PC-9 (cell line): Measurements from ENCODE around the gene CTNND1. TPM values are rescaled to one million over a fixed set of nuclear protein-coding genes. Genes with fewer than 3 reads are reported as not detected.

ENCODE experiments used
- BruUV-seq: library from RNA; stranded (reverse); fragments of 400-500 nt; replicated peaks from 2 replicates; lab custom pipeline; 2021; lab: Mats Ljungman, UMichigan
- CTCF ChIA-PET: fragments of 300-600 bp; sonication (Branson Sonifier 250); formaldehyde crosslinking; loops from one replicate; lab custom pipeline; 2022; ENCODE audit warnings: antibody characterized with exemption; lab: Charles Lee
- POLR2A ChIA-PET: fragments of 300-600 bp; sonication (Branson Sonifier 250); formaldehyde crosslinking; loops from one replicate; lab custom pipeline; 2022; ENCODE audit warnings: antibody characterized with exemption; ENCODE audit not compliant: unreplicated experiment; lab: Charles Lee
- DNase-seq, 2 experiments: peaks; one replicate each; pipeline versions ENCODE4 v3.0.0 to v3.0.0-alpha.2; 2015 to 2022; ENCODE audit warnings: mixed read lengths in 1 of 2
- H2AFZ ChIP-seq: fragments of 200-600 bp; sonication (generic); 2 replicates; pipeline ENCODE4 v1.8.1; 2017; ENCODE audit warnings: antibody characterized with exemption
- H3F3A ChIP-seq: fragments of 200-600 bp; sonication (generic); 2 replicates; pipeline ENCODE4 v1.8.1; 2017; ENCODE audit warnings: antibody characterized with exemption, mild to moderate bottlenecking, low read depth; ENCODE audit not compliant: insufficient read depth
- H3K27ac ChIP-seq: fragments of 200-600 bp; sonication (generic); 2 replicates; pipeline ENCODE4 v1.6.1; 2016; ENCODE audit warnings: mixed run types
- H3K27me3 ChIP-seq: fragments of 200-600 bp; sonication (generic); 2 replicates; pipeline ENCODE4 v1.6.1; 2016; ENCODE audit warnings: low read depth, mixed run types; ENCODE audit not compliant: insufficient read depth
- H3K36me3 ChIP-seq: fragments of 200-600 bp; sonication (generic); 2 replicates; pipeline ENCODE4 v1.6.1; 2016; ENCODE audit warnings: low read depth, mixed run types
- H3K4me1 ChIP-seq: fragments of 200-600 bp; sonication (generic); replicated peaks from 2 replicates; pipeline ENCODE4 v1.6.1; 2016; ENCODE audit warnings: mixed run types; ENCODE audit not compliant: insufficient read depth
- H3K4me2 ChIP-seq: fragments of 200-600 bp; sonication (generic); 2 replicates; pipeline ENCODE4 v1.6.1; 2017; ENCODE audit warnings: mixed run types
- H3K4me3 ChIP-seq: fragments of 200-600 bp; sonication (generic); 2 replicates; pipeline ENCODE4 v1.6.1; 2016; ENCODE audit warnings: mixed run types
- H3K79me2 ChIP-seq: fragments of 200-600 bp; sonication (generic); 2 replicates; pipeline ENCODE4 v1.6.1; 2017; ENCODE audit warnings: low read depth, mixed run types
- H3K9me2 ChIP-seq: fragments of 200-600 bp; sonication (generic); 2 replicates; pipeline ENCODE4 v1.8.1; 2017; ENCODE audit warnings: mild to moderate bottlenecking; ENCODE audit not compliant: insufficient read depth
- H3K9me3 ChIP-seq: fragments of 200-600 bp; sonication (generic); 2 replicates; pipeline ENCODE4 v1.8.1; 2016; ENCODE audit warnings: low read depth; ENCODE audit not compliant: insufficient read depth
- H4K20me1 ChIP-seq: fragments of 200-600 bp; sonication (generic); 2 replicates; pipeline ENCODE4 v1.8.1; 2017; ENCODE audit not compliant: insufficient read depth
- CTCF ChIP-seq: fragments of 200-600 bp; sonication (generic); conservative IDR thresholded peaks from 2 replicates; pipeline ENCODE4 v1.6.1; 2017; ENCODE audit warnings: mixed run types, antibody characterized with exemption, mild to moderate bottlenecking, moderate library complexity
- EZH2 ChIP-seq: fragments of 200-600 bp; sonication (generic); IDR thresholded peaks from 2 replicates; pipeline ENCODE4 v1.8.0; 2017; ENCODE audit warnings: antibody characterized with exemption, low read depth
- intact Hi-C: fragments of 100-400 bp; cut with micrococcal nuclease; formaldehyde crosslinking; loops from one replicate; pipeline ENCODE4 v1.10.0; 2022; ENCODE audit not compliant: unreplicated experiment
- total RNA-seq: library from RNA; stranded (reverse); gene quantifications from 2 replicates; pipeline ENCODE4 v1.2.3, GENCODE V29; 2021

The CTNND1 gene
- total RNA-seq, 1 experiment from 2014 or later, result 340 TPM

- no peaks in the 10 kb centered on the region for H3K9me2 ChIP-seq
- DNase-seq, result no peak
- ChIA-PET POLR2A (interaction anchor here (0.6 kb wide), 1 partner anchor 92 kb away, joined by 18 read pairs; the partner anchor contains the start of genes MED19 and TMX2), CTCF (no interaction called here)
- peaks cover 30% of the 10 kb centered on the region for H3F3A ChIP-seq
- H4K20me1 ChIP-seq, result peaks cover 24% of the 10 kb centered on the region
- H3K4me1 ChIP-seq, result peaks cover 18% of the 10 kb centered on the region
- intact Hi-C loops, result loop anchor here (5.0 to 10.0 kb wide), 2 partner anchors 270 to 708 kb away; partner anchors contain the start of genes SMTNL1 and TIMM10
- H3K4me3 ChIP-seq, result no peak overlapping the region
- no peaks in the 10 kb centered on the region for H3K27me3 ChIP-seq
- BruUV-seq, result no TSS peak
- H3K4me2 ChIP-seq, result no peak overlapping the region
- H2AFZ ChIP-seq, result no peak overlapping the region
- H3K27ac ChIP-seq, result no peak overlapping the region
- TF ChIP-seq CTCF, result no peak
- no peak for TF ChIP-seq EZH2
- H3K9me3 ChIP-seq, result no peaks in the 10 kb centered on the region
- peaks cover 73% of the 10 kb centered on the region for H3K36me3 ChIP-seq
- H3K79me2 ChIP-seq, result peaks cover 53% of the 10 kb centered on the region
Observed at GRCh38 chr11:57804466-57804865, 42.9 kb downstream of the CTNND1 start.

GRCh38 chr11:57805780-57806179 lies 44.2 kb downstream of the CTNND1 start:
- no peaks in the 10 kb centered on the region for H3K9me2 ChIP-seq
- peaks cover 84% of the 10 kb centered on the region for H3K36me3 ChIP-seq
- no peaks in the 10 kb centered on the region for H3K9me3 ChIP-seq
- TF ChIP-seq CTCF, result no peak
- no peak for TF ChIP-seq EZH2
- ChIA-PET POLR2A (no interaction called here), CTCF (interaction anchor here (0.6 kb wide), 1 partner anchor 747 kb away, joined by 3 read pairs; no protein-coding TSS in a partner anchor)
- no peak overlapping the region for H3K4me3 ChIP-seq
- H4K20me1 ChIP-seq, result peaks cover 23% of the 10 kb centered on the region
- no peaks in the 10 kb centered on the region for H3K27me3 ChIP-seq
- no TSS peak for BruUV-seq
- DNase-seq, result no peak
- H3K4me1 ChIP-seq, result peaks cover 7% of the 10 kb centered on the region
- intact Hi-C loops, result loop anchor here (10.0 kb wide), 1 partner anchor 271 kb away; the partner anchor contains the start of genes SMTNL1 and TIMM10
- H3F3A ChIP-seq, result peaks cover 19% of the 10 kb centered on the region
- no peak overlapping the region for H3K4me2 ChIP-seq
- H3K27ac ChIP-seq, result no peak overlapping the region
- H3K79me2 ChIP-seq, result peaks cover 46% of the 10 kb centered on the region
- H2AFZ ChIP-seq, result no peak overlapping the region

- no TSS peak for BruUV-seq
- Histone ChIP-seq H3K36me3 (peaks cover 84% of the 10 kb centered on the region), H3K27me3 (no peaks in the 10 kb centered on the region), H3F3A (peaks cover 26% of the 10 kb centered on the region; the same call in 1 of the 2 replicates), H3K4me1 (no peaks in the 10 kb centered on the region), H2AFZ (no peak overlapping the region), H3K9me2 (no peaks in the 10 kb centered on the region), H3K4me2 (no peak overlapping the region), H3K9me3 (no peaks in the 10 kb centered on the region), H3K27ac (no peak overlapping the region), H3K79me2 (no peaks in the 10 kb centered on the region; the same call in 1 of the 2 replicates), H3K4me3 (no peak overlapping the region), H4K20me1 (no peaks in the 10 kb centered on the region; the same call in 1 of the 2 replicates)
- POLR2A ChIA-PET, result no interaction called here
- DNase-seq, result no peak
- TF ChIP-seq EZH2 (no peak), CTCF (no peak)
- CTCF ChIA-PET, result no interaction called here
- intact Hi-C loops, result no loop called here
Observed at GRCh38 chr11:57812634-57813033, 51.0 kb downstream of the CTNND1 start.
